ENCODE measurements around the gene ESRRG.

The ESRRG gene

DNA sequence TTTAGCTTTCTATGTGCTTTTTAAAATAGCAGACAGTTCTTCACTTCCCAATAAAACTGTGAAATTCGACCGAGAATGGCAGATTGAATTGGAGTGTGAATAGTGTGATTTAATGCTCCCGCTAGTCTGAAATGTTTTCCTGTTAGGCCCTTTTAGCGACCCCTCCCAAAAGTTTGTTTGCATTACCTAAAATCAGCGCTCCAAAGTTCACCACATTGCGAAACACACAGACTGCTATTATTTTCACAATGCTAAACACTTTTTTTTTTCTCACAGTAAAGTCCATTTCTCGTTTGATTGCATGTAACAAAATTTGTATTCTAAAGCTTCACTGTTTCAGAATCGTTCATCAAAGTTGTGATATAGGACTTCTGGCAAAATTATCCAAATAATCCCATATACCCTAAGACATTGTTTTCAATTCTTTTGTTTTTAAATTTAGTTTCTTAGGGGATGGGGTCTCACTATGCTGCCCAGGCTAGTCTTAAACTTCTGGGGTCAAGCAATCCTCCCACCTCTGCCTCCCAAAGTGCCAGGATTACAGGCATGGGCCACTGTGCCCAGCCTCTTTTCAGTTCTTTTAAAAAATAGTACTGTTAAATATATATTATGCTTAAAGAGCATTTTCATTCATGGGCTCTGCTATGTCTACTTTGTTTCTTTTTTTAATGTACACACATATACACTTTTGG, 223.5 kb downstream of the ESRRG start:
- Histone ChIP-seq H2BK120ac (ENCODE audit: low read depth, low read length) (no peak overlapping the region), H2BK15ac (ENCODE audit: low read length) (no peak overlapping the region), H3K18ac (ENCODE audit: low read length) (no peak overlapping the region), H3K36me3 (replicated peaks in 1 of 2; ENCODE audit: control insufficient read depth in 2 of 2, insufficient read depth in 2 of 2, low read length in 2 of 2) (no peaks in the 10 kb centered on the region), H3K23ac (ENCODE audit: low read depth, low read length, poor library complexity) (no peak overlapping the region), H3K9ac (ENCODE audit: low read depth, low read length, poor library complexity) (no peak overlapping the region), H2BK5ac (ENCODE audit: low read length) (no peak overlapping the region), H3K9me3 (replicated peaks in 1 of 2; ENCODE audit: control insufficient read depth in 2 of 2, insufficient read depth in 1 of 2, low read depth in 1 of 2, low read length in 2 of 2) (no peaks in the 10 kb centered on the region), H3K4me3 (ENCODE audit: low read length in 2 of 2) (no peak overlapping the region), H2AFZ (ENCODE audit: low read length) (no peak overlapping the region), H3K4ac (ENCODE audit: low read length) (no peak overlapping the region), H2AK5ac (ENCODE audit: low read depth, low read length) (no peak overlapping the region), H3K27me3 (ENCODE audit: control insufficient read depth in 3 of 3, insufficient read depth in 3 of 3, low read depth in 1 of 3, low read length in 3 of 3) (no peaks in the 10 kb centered on the region), H3K4me2 (ENCODE audit: insufficient read depth, low read length, poor library complexity, severe bottlenecking) (no peak overlapping the region), H3K4me1 (ENCODE audit: control insufficient read depth in 2 of 2, insufficient read depth in 1 of 2, low read depth in 1 of 2, low read length in 2 of 2) (peaks cover 2 to 15% of the 10 kb centered on the region in 2 donors), H3K79me1 (ENCODE audit: low read depth, low read length) (no peaks in the 10 kb centered on the region), H3K27ac (replicated peaks; ENCODE audit: low read length) (no peak overlapping the region), H2BK12ac (ENCODE audit: low read length) (no peak overlapping the region), H4K91ac (ENCODE audit: low read depth, low read length, poor library complexity) (no peak overlapping the region), H4K8ac (ENCODE audit: low read depth, low read length) (no peak overlapping the region), H3K14ac (ENCODE audit: low read length) (no peak overlapping the region)
- no peak for DNase-seq (ENCODE audit: low spot score)
- no CpG with 5 or more reads among the region's 8 CpGs for WGBS, 2 donors (ENCODE audit: extremely low coverage in 2 of 2, insufficient read length in 2 of 2, insufficient replicate concordance in 1 of 2)

- Histone ChIP-seq H2BK15ac (ENCODE audit: low read length) (no peak overlapping the region), H3K9me3 (replicated peaks in 1 of 2; ENCODE audit: control insufficient read depth in 2 of 2, insufficient read depth in 1 of 2, low read depth in 1 of 2, low read length in 2 of 2) (no peaks in the 10 kb centered on the region), H3K4me1 (ENCODE audit: control insufficient read depth in 2 of 2, insufficient read depth in 1 of 2, low read depth in 1 of 2, low read length in 2 of 2) (peaks cover 2 to 15% of the 10 kb centered on the region in 2 donors), H2BK120ac (ENCODE audit: low read depth, low read length) (no peak overlapping the region), H3K27me3 (ENCODE audit: control insufficient read depth in 3 of 3, insufficient read depth in 3 of 3, low read depth in 1 of 3, low read length in 3 of 3) (no peaks in the 10 kb centered on the region), H4K8ac (ENCODE audit: low read depth, low read length) (no peak overlapping the region), H3K4me2 (ENCODE audit: insufficient read depth, low read length, poor library complexity, severe bottlenecking) (no peak overlapping the region), H3K9ac (ENCODE audit: low read depth, low read length, poor library complexity) (no peak overlapping the region), H4K91ac (ENCODE audit: low read depth, low read length, poor library complexity) (no peak overlapping the region), H3K4ac (ENCODE audit: low read length) (no peak overlapping the region), H2AFZ (ENCODE audit: low read length) (no peak overlapping the region), H2BK5ac (ENCODE audit: low read length) (no peak overlapping the region), H3K23ac (ENCODE audit: low read depth, low read length, poor library complexity) (no peak overlapping the region), H3K27ac (replicated peaks; ENCODE audit: low read length) (no peak overlapping the region), H3K36me3 (replicated peaks in 1 of 2; ENCODE audit: control insufficient read depth in 2 of 2, insufficient read depth in 2 of 2, low read length in 2 of 2) (no peaks in the 10 kb centered on the region), H2AK5ac (ENCODE audit: low read depth, low read length) (no peak overlapping the region), H3K4me3 (ENCODE audit: low read length in 2 of 2) (no peak overlapping the region), H2BK12ac (ENCODE audit: low read length) (no peak overlapping the region), H3K14ac (ENCODE audit: low read length) (no peak overlapping the region), H3K79me1 (ENCODE audit: low read depth, low read length) (no peaks in the 10 kb centered on the region), H3K18ac (ENCODE audit: low read length) (no peak overlapping the region)
- whole genome bisulfite sequencing, 2 donors (ENCODE audit: extremely low coverage in 2 of 2, insufficient read length in 2 of 2, insufficient replicate concordance in 1 of 2): no CpG with 5 or more reads among the region's 2 CpGs
- DNase-seq (ENCODE audit: low spot score): no peak
Observed at GRCh38 chr1:216498277-216498676, 225.0 kb downstream of the ESRRG start.

GRCh38 chr1:216485042-216485441, 238.2 kb downstream of the ESRRG start:
- Histone ChIP-seq H2AK5ac (ENCODE audit: low read depth, low read length) (no peak overlapping the region), H2BK120ac (ENCODE audit: low read depth, low read length) (no peak overlapping the region), H2BK5ac (ENCODE audit: low read length) (no peak overlapping the region), H2AFZ (ENCODE audit: low read length) (no peak overlapping the region), H3K4ac (ENCODE audit: low read length) (no peak overlapping the region), H4K8ac (ENCODE audit: low read depth, low read length) (no peak overlapping the region), H3K4me3 (ENCODE audit: low read length in 2 of 2) (no peak overlapping the region), H3K9me3 (replicated peaks in 1 of 2; ENCODE audit: control insufficient read depth in 2 of 2, insufficient read depth in 1 of 2, low read depth in 1 of 2, low read length in 2 of 2) (peaks cover 0 to 3% of the 10 kb centered on the region in 2 donors), H3K14ac (ENCODE audit: low read length) (no peak overlapping the region), H3K27ac (replicated peaks; ENCODE audit: low read length) (no peak overlapping the region), H3K27me3 (ENCODE audit: control insufficient read depth in 3 of 3, insufficient read depth in 3 of 3, low read depth in 1 of 3, low read length in 3 of 3) (peaks cover 0 to 2% (median 0%) of the 10 kb centered on the region in 3 experiments), H3K4me1 (ENCODE audit: control insufficient read depth in 2 of 2, insufficient read depth in 1 of 2, low read depth in 1 of 2, low read length in 2 of 2) (no peaks in the 10 kb centered on the region), H3K4me2 (ENCODE audit: insufficient read depth, low read length, poor library complexity, severe bottlenecking) (no peak overlapping the region), H3K9ac (ENCODE audit: low read depth, low read length, poor library complexity) (no peak overlapping the region), H3K18ac (ENCODE audit: low read length) (no peak overlapping the region), H4K91ac (ENCODE audit: low read depth, low read length, poor library complexity) (no peak overlapping the region), H2BK15ac (ENCODE audit: low read length) (no peak overlapping the region), H3K36me3 (replicated peaks in 1 of 2; ENCODE audit: control insufficient read depth in 2 of 2, insufficient read depth in 2 of 2, low read length in 2 of 2) (no peaks in the 10 kb centered on the region), H2BK12ac (ENCODE audit: low read length) (no peak overlapping the region), H3K79me1 (ENCODE audit: low read depth, low read length) (no peaks in the 10 kb centered on the region), H3K23ac (ENCODE audit: low read depth, low read length, poor library complexity) (no peak overlapping the region)
- WGBS, 2 donors (ENCODE audit: extremely low coverage in 2 of 2, insufficient read length in 2 of 2, insufficient replicate concordance in 1 of 2): no CpG with 5 or more reads among the region's 1 CpG
- no peak for DNase-seq (ENCODE audit: low spot score)

DNA sequence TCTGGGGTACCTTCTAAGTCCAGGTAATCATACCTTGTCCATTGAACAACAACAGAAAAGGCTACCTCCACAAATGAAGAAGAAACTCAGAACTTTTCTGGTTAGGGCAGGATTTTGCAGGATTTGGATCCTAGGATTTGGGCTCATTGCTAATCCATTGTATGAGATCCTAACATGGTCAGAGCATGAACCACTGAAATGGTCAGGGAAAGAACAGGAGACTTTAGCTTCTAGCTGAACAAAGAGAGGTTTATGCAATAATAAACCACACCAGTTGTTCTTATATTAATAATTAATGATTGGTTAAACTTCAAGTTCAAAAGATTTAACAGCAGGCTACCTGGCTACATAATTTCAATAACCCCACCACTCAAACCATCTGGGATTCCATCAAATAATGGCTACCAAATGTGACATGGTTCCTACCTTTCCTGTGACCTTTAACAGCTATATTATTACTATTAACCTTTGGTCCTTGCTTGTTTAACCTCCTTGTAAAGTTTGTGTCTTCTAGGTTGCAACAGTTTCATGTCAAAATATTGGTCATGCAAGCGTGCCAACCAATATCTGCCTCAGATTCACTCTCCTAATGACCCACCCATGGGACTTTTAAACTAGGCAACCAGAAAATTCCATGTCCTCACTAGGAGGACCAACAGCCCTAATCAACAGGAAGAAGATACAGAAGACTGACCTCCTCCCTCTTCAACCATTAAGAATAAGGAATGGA, 239.4 kb downstream of the ESRRG start:
- Histone ChIP-seq H3K79me1 (ENCODE audit: low read depth, low read length) (no peaks in the 10 kb centered on the region), H3K4me3 (ENCODE audit: low read length in 2 of 2) (no peak overlapping the region), H3K27ac (replicated peaks; ENCODE audit: low read length) (no peak overlapping the region), H2AK5ac (ENCODE audit: low read depth, low read length) (no peak overlapping the region), H2BK12ac (ENCODE audit: low read length) (no peak overlapping the region), H3K18ac (ENCODE audit: low read length) (no peak overlapping the region), H3K4me2 (ENCODE audit: insufficient read depth, low read length, poor library complexity, severe bottlenecking) (no peak overlapping the region), H4K91ac (ENCODE audit: low read depth, low read length, poor library complexity) (no peak overlapping the region), H3K4ac (ENCODE audit: low read length) (no peak overlapping the region), H2BK5ac (ENCODE audit: low read length) (no peak overlapping the region), H2BK120ac (ENCODE audit: low read depth, low read length) (no peak overlapping the region), H3K9me3 (replicated peaks in 1 of 2; ENCODE audit: control insufficient read depth in 2 of 2, insufficient read depth in 1 of 2, low read depth in 1 of 2, low read length in 2 of 2) (peaks cover 0 to 3% of the 10 kb centered on the region in 2 donors), H2BK15ac (ENCODE audit: low read length) (no peak overlapping the region), H3K23ac (ENCODE audit: low read depth, low read length, poor library complexity) (no peak overlapping the region), H3K36me3 (replicated peaks in 1 of 2; ENCODE audit: control insufficient read depth in 2 of 2, insufficient read depth in 2 of 2, low read length in 2 of 2) (no peaks in the 10 kb centered on the region), H4K8ac (ENCODE audit: low read depth, low read length) (no peak overlapping the region), H3K4me1 (ENCODE audit: control insufficient read depth in 2 of 2, insufficient read depth in 1 of 2, low read depth in 1 of 2, low read length in 2 of 2) (no peaks in the 10 kb centered on the region), H3K14ac (ENCODE audit: low read length) (no peak overlapping the region), H2AFZ (ENCODE audit: low read length) (no peak overlapping the region), H3K9ac (ENCODE audit: low read depth, low read length, poor library complexity) (no peak overlapping the region), H3K27me3 (ENCODE audit: control insufficient read depth in 3 of 3, insufficient read depth in 3 of 3, low read depth in 1 of 3, low read length in 3 of 3) (peaks cover 0 to 2% (median 0%) of the 10 kb centered on the region in 3 experiments)
- DNase-seq (ENCODE audit: low spot score): no peak
- WGBS, 2 donors (ENCODE audit: extremely low coverage in 2 of 2, insufficient read length in 2 of 2, insufficient replicate concordance in 1 of 2): no CpG with 5 or more reads among the region's 1 CpG
